H1 (cell line): ENCODE data around the gene CD72. TPM values are rescaled to one million over a fixed set of nuclear protein-coding genes. Genes with fewer than 3 reads are reported as not detected.

Source experiments
- CTCF ChIA-PET: fragments of 300-600 bp; sonication (Branson Sonifier 250); formaldehyde crosslinking; loops from one replicate; lab custom pipeline; 2021; ENCODE audit not compliant: partially characterized antibody; lab: Charles Lee
- POLR2A ChIA-PET: fragments of 300-600 bp; sonication (Branson Sonifier 250); formaldehyde crosslinking; loops from one replicate; lab custom pipeline; 2021; ENCODE audit warnings: inconsistent platforms; ENCODE audit not compliant: partially characterized antibody; lab: Charles Lee
- DNase-seq, 2 experiments: peaks; one replicate each; pipeline versions ENCODE4 v3.0.0 to v3.0.0-alpha.2; 2010 to 2022; ENCODE audit warnings: low spot score in 2 of 2, low read depth in 1 of 2, mixed read lengths in 1 of 2
- FAIRE-seq: peaks from 2 replicates; lab custom pipeline; 2011; peaks lifted over from hg19 to GRCh38; lab: Jason Lieb, UNC
- H2AFZ ChIP-seq: 2 replicates; pipeline ENCODE4 v1.8.1; 2012; ENCODE audit warnings: low read length, inconsistent platforms
- H2AK5ac ChIP-seq: 2 replicates; pipeline ENCODE4 v1.6.1; 2013; ENCODE audit warnings: low read depth, low read length
- H2BK120ac ChIP-seq: replicated peaks from 2 replicates; pipeline ENCODE3; 2013; ENCODE audit warnings: low read depth, low read length, inconsistent platforms
- H2BK12ac ChIP-seq: 2 replicates; pipeline ENCODE4 v1.6.1; 2013; ENCODE audit warnings: low read depth, low read length
- H2BK15ac ChIP-seq: 2 replicates; pipeline ENCODE4 v1.6.1; 2013; ENCODE audit warnings: low read length
- H2BK20ac ChIP-seq: 2 replicates; pipeline ENCODE4 v1.6.1; 2013; ENCODE audit warnings: low read length
- H2BK5ac ChIP-seq: 2 replicates; pipeline ENCODE4 v1.6.1; 2013; ENCODE audit warnings: low read depth, low read length
- H3K14ac ChIP-seq: 2 replicates; pipeline ENCODE4 v1.6.1; 2013; ENCODE audit warnings: inconsistent platforms; ENCODE audit not compliant: insufficient read length
- H3K18ac ChIP-seq: 2 replicates; pipeline ENCODE4 v1.6.1; 2013; ENCODE audit warnings: low read length; ENCODE audit errors: extremely low read depth
- H3K23ac ChIP-seq: 2 replicates; pipeline ENCODE4 v1.6.1; 2013; ENCODE audit warnings: inconsistent platforms; ENCODE audit not compliant: insufficient read length
- H3K23me2 ChIP-seq: 2 replicates; pipeline ENCODE4 v1.6.1; 2013; ENCODE audit warnings: low read depth, low read length
- H3K27ac ChIP-seq: 2 replicates; pipeline ENCODE4 v1.6.1; 2011; ENCODE audit warnings: low read depth, low read length, inconsistent platforms
- H3K27me3 ChIP-seq, 4 experiments: replicated peaks in 1 of 4; 1 replicate in 1 of 4; 2 replicates in 3 of 4; pipeline versions ENCODE4 v1.6.1 to v1.8.1; 2011 to 2013; ENCODE audit warnings: low read length in 3 of 4, mild to moderate bottlenecking in 3 of 4, inconsistent platforms in 2 of 4, mixed read lengths in 2 of 4, moderate library complexity in 1 of 4; ENCODE audit not compliant: control insufficient read depth in 3 of 4, insufficient read depth in 3 of 4; ENCODE audit errors: extremely low read depth in 1 of 4
- H3K36me3 ChIP-seq, 4 experiments: 2 replicates each; pipeline versions ENCODE4 v1.6.1 to v1.8.1; 2011 to 2013; ENCODE audit warnings: mild to moderate bottlenecking in 4 of 4, low read length in 3 of 4, moderate library complexity in 2 of 4, control low read depth in 1 of 4, inconsistent platforms in 1 of 4; ENCODE audit not compliant: insufficient read depth in 4 of 4, control insufficient read depth in 2 of 4
- H3K4ac ChIP-seq: replicated peaks from 2 replicates; pipeline ENCODE3; 2013; ENCODE audit warnings: low read length, low read depth, mixed read lengths, inconsistent platforms; ENCODE audit not compliant: insufficient read length
- H3K4me1 ChIP-seq, 4 experiments: replicated peaks in 1 of 4; 1 replicate in 1 of 4; 2 replicates in 3 of 4; pipeline versions ENCODE4 v1.6.1 to v1.8.1; 2011 to 2013; ENCODE audit warnings: low read length in 3 of 4, inconsistent platforms in 2 of 4, mixed read lengths in 1 of 4; ENCODE audit not compliant: insufficient read depth in 4 of 4, control insufficient read depth in 3 of 4
- H3K4me2 ChIP-seq, 2 experiments: 2 replicates each; pipeline versions ENCODE4 v1.6.1 to v1.8.1; 2011 to 2013; ENCODE audit warnings: low read depth in 2 of 2, low read length in 2 of 2, control low read depth in 1 of 2, inconsistent platforms in 1 of 2, mild to moderate bottlenecking in 1 of 2; ENCODE audit not compliant: insufficient read depth in 1 of 2
- H3K4me3 ChIP-seq, 4 experiments: fragments of 200-600, 300-600 bp in 1 of 4; sonication (generic), shearing (Covaris generic), sonication (Bioruptor Twin) in 1 of 4; 2 replicates each; pipeline versions ENCODE4 v1.5.1 to v1.8.1; 2011 to 2016; ENCODE audit warnings: low read length in 4 of 4, low read depth in 3 of 4, control low read depth in 2 of 4, inconsistent platforms in 2 of 4, mild to moderate bottlenecking in 2 of 4, mixed read lengths in 1 of 4, moderate library complexity in 1 of 4; ENCODE audit not compliant: insufficient read depth in 2 of 4; ENCODE audit errors: extremely low read depth in 1 of 4
- H3K56ac ChIP-seq: replicated peaks from 2 replicates; pipeline ENCODE3; 2013; ENCODE audit warnings: low read depth, mild to moderate bottlenecking, mixed read lengths, low read length, inconsistent platforms; ENCODE audit not compliant: insufficient read length
- H3K79me1 ChIP-seq: 2 replicates; pipeline ENCODE4 v1.6.1; 2013; ENCODE audit warnings: low read depth, low read length, control low read depth
- H3K79me2 ChIP-seq, 2 experiments: 2 replicates each; pipeline versions ENCODE4 v1.6.1 to v1.8.1; 2012 to 2013; ENCODE audit warnings: low read length in 2 of 2, mild to moderate bottlenecking in 2 of 2, inconsistent platforms in 1 of 2; ENCODE audit not compliant: insufficient read depth in 2 of 2, control insufficient read depth in 1 of 2
- H3K9ac ChIP-seq, 4 experiments: replicated peaks in 1 of 4; 1 replicate in 1 of 4; 2 replicates in 3 of 4; pipeline versions ENCODE4 v1.6.1 to v1.8.1; 2011 to 2013; ENCODE audit warnings: low read depth in 3 of 4, low read length in 3 of 4, control low read depth in 2 of 4, mild to moderate bottlenecking in 2 of 4, moderate library complexity in 2 of 4, inconsistent platforms in 1 of 4; ENCODE audit errors: extremely low read depth in 1 of 4
- H3K9me3 ChIP-seq, 2 experiments: 2 replicates each; pipeline versions ENCODE4 v1.6.1 to v1.8.1; 2012 to 2013; ENCODE audit warnings: mild to moderate bottlenecking in 2 of 2, moderate library complexity in 2 of 2, control low read depth in 1 of 2, inconsistent platforms in 1 of 2, low read depth in 1 of 2, low read length in 1 of 2, mixed read lengths in 1 of 2; ENCODE audit not compliant: insufficient read depth in 2 of 2
- H4K20me1 ChIP-seq, 2 experiments: replicated peaks in 1 of 2; 2 replicates each; pipeline versions ENCODE3 to v1.8.1; 2011 to 2013; ENCODE audit warnings: inconsistent platforms in 2 of 2, low read length in 2 of 2, mild to moderate bottlenecking in 1 of 2; ENCODE audit not compliant: insufficient read depth in 2 of 2, control insufficient read depth in 1 of 2
- H4K5ac ChIP-seq: 2 replicates; pipeline ENCODE4 v1.6.1; 2013; ENCODE audit warnings: low read length, low read depth, mixed read lengths, inconsistent platforms; ENCODE audit not compliant: insufficient read length
- H4K8ac ChIP-seq: 2 replicates; pipeline ENCODE4 v1.8.0; 2013; ENCODE audit warnings: mild to moderate bottlenecking, moderate library complexity, low read length, inconsistent platforms; ENCODE audit not compliant: insufficient read depth; ENCODE audit errors: extremely low read depth
- H4K91ac ChIP-seq: replicated peaks from 2 replicates; pipeline ENCODE3; 2013; ENCODE audit warnings: low read length, mixed read lengths, inconsistent platforms; ENCODE audit not compliant: insufficient read length
- CTBP2 ChIP-seq: IDR thresholded peaks from 2 replicates; pipeline ENCODE4 v1.7.0; 2011; ENCODE audit warnings: borderline replicate concordance, mild to moderate bottlenecking, moderate library complexity, mixed read lengths, low read length; ENCODE audit not compliant: insufficient read depth, insufficient read length
- SP2 ChIP-seq: IDR thresholded peaks from 2 replicates; pipeline ENCODE4 v1.6.1; 2012; ENCODE audit warnings: mild to moderate bottlenecking, low read length, inconsistent platforms
- YY1 ChIP-seq: IDR thresholded peaks from 2 replicates; pipeline ENCODE4 v1.6.1; 2011; ENCODE audit warnings: low read depth, mild to moderate bottlenecking, low read length
- WGBS, 2 experiments: shearing (Covaris generic) in 1 of 2; methylation state at CpG; one replicate each; pipeline versions ENCODE4 v1.1.6 to v1.1.7; 2013 to 2015; ENCODE audit warnings: low lambda C conversion rate in 2 of 2, mixed read lengths in 2 of 2, inconsistent platforms in 1 of 2, low coverage in 1 of 2, missing lambda C conversion rate in 1 of 2; ENCODE audit not compliant: insufficient replicate concordance in 2 of 2, insufficient coverage in 1 of 2, insufficient read length in 1 of 2; ENCODE audit errors: extremely low coverage in 1 of 2, missing lambda C conversion rate in 1 of 2; 5-methylcytosine and 5-hydroxymethylcytosine counted together
- polyA plus RNA-seq, 7 experiments: library from polyadenylated mRNA; depleted of rRNA in 3 of 7; stranded (reverse) in 5 of 7; unstranded in 2 of 7; fragments of >200 nt in 5 of 7; fragments of 200-250 nt in 2 of 7; gene quantifications; 1 replicate in 5 of 7; 2 replicates in 1 of 7; 4 replicates in 1 of 7; pipeline versions ENCODE4 v1.2.1 to v1.2.3, GENCODE V29; 2011 to 2013; ENCODE audit warnings: missing spikeins in 2 of 7, mixed read lengths in 2 of 7
- total RNA-seq: library from RNA; stranded (reverse); fragmentation: NEBNext Ultra II Directional; extraction: Animal tissue kit (Norgen Biotek cat#: 25700); gene quantifications from 2 replicates; pipeline ENCODE4 v1.2.1, GENCODE V29; 2021

The CD72 gene
- total and polyA plus RNA-seq, 2 of the 8 experiments (the other 6 are each of a cell fraction or from before 2014, with no cell fraction given) = 4.0 to 4.5 TPM

- Histone ChIP-seq H4K91ac (no peak overlapping the region), H2BK15ac (no peak overlapping the region), H2BK5ac (no peak overlapping the region), H3K56ac (no peak overlapping the region), H4K20me1 (no peaks in the 10 kb centered on the region), H2BK20ac (no peak overlapping the region), H3K4ac (no peak overlapping the region), H3K23me2 (peaks cover 4% of the 10 kb centered on the region; the same call in 1 of the 2 replicates), H3K9ac (no peak overlapping the region), H3K79me1 (no peaks in the 10 kb centered on the region), H3K4me3 (no peak overlapping the region), H3K18ac (no peak overlapping the region), H4K8ac (no peak overlapping the region), H3K4me1 (peaks cover 0 to 5% (median 1%) of the 10 kb centered on the region in 4 experiments; a peak in 5 of 7 replicates), H2BK120ac (no peak overlapping the region), H2AFZ (no peak overlapping the region), H3K4me2 (no peak overlapping the region), H2AK5ac (no peak overlapping the region), H3K27me3 (no peaks in the 10 kb centered on the region; a peak in 1 of 7 replicates), H2BK12ac (no peak overlapping the region), H3K36me3 (peaks cover 0 to 9% (median 2%) of the 10 kb centered on the region in 4 experiments; a peak in 2 of 8 replicates), H3K27ac (no peak overlapping the region), H3K9me3 (no peaks in the 10 kb centered on the region), H3K23ac (no peak overlapping the region), H3K14ac (no peak overlapping the region), H3K79me2 (no peaks in the 10 kb centered on the region; a peak in 1 of 4 replicates), H4K5ac (no peak overlapping the region)
- CTCF ChIA-PET = interaction anchor here (1.1 to 15.9 kb wide), 3 partner anchors 8 to 61 kb away, joined by 3 to 347 read pairs (median 170); partner anchors contain the start of genes CREB3, TLN1 and TPM2
- WGBS, 2 experiments = 84% methylated on average over 3 of the region's 3 CpGs; no CpG with 5 or more reads in 1 of the 2 experiments
- no peak for DNase-seq
- POLR2A ChIA-PET = interaction anchor here (0.6 to 4.9 kb wide), 3 partner anchors 11 to 1082 kb away, joined by 3 to 65 read pairs (median 5); partner anchors contain the start of genes CCDC107, RMRP and TPM2
- TF ChIP-seq YY1 (peak; percentile 65; the same call in 1 of the 2 replicates), CTBP2 (no peak), SP2 (no peak)
- no peak for FAIRE-seq
Observed at GRCh38 chr9:35667939-35668338, 49.7 kb upstream of the CD72 start.
